ENCODE data around the gene HAUS2.

HAUS2 gene

GRCh38 chr15:42611532-42611931 lies 62.9 kb downstream of the HAUS2 start:
- DNase-seq = no peak

GRCh38 chr15:42612367-42612912 lies 63.8 kb downstream of the HAUS2 start:
- no peak for DNase-seq

GRCh38 chr15:42616107-42616506 lies 67.5 kb downstream of the HAUS2 start:
- no peak for DNase-seq

All from activated CD4-positive, alpha-beta T cell treated with anti-CD3 and anti-CD28 coated beads, Interleukin-2, amount 50 U/mL, for 1 hour (primary cell).